Thymus (tissue), 11 donors: Measurements from ENCODE around the gene PRRC2B. TPM values are rescaled to one million over a fixed set of nuclear protein-coding genes. Genes with fewer than 3 reads are reported as not detected.

Experiments used
- DNase-seq, 9 donors: peaks; one replicate each; pipeline ENCODE4 v3.0.0-alpha.2; 2013; ENCODE audit warnings: low spot score in 9 of 9, low read depth in 6 of 9, missing footprints in 1 of 9
- H3K27ac ChIP-seq, 2 donors: one replicate each; pipeline ENCODE4 v1.5.1; 2013; ENCODE audit warnings: control low read depth in 1 of 2, low read depth in 1 of 2, low read length in 1 of 2, mild to moderate bottlenecking in 1 of 2, moderate library complexity in 1 of 2
- H3K27me3 ChIP-seq, 2 donors: one replicate each; pipeline ENCODE4 v1.5.1; 2013; ENCODE audit warnings: low read length in 1 of 2; ENCODE audit not compliant: control insufficient read depth in 2 of 2, insufficient read depth in 1 of 2
- H3K36me3 ChIP-seq, 2 donors: one replicate each; pipeline ENCODE4 v1.5.1; 2013; ENCODE audit warnings: low read length in 1 of 2, mild to moderate bottlenecking in 1 of 2, moderate library complexity in 1 of 2; ENCODE audit not compliant: control insufficient read depth in 2 of 2, insufficient read depth in 2 of 2
- H3K4me1 ChIP-seq, 2 donors: one replicate each; pipeline ENCODE4 v1.5.1; 2013; ENCODE audit warnings: low read length in 2 of 2; ENCODE audit not compliant: control insufficient read depth in 2 of 2, insufficient read depth in 2 of 2
- H3K4me3 ChIP-seq, 2 donors: one replicate each; pipeline ENCODE4 v1.5.1; 2013; ENCODE audit warnings: low read length in 2 of 2, control low read depth in 1 of 2, mild to moderate bottlenecking in 1 of 2
- H3K9me3 ChIP-seq, 2 donors: one replicate each; pipeline ENCODE4 v1.5.1; 2013; ENCODE audit warnings: low read length in 1 of 2, mild to moderate bottlenecking in 1 of 2; ENCODE audit not compliant: control insufficient read depth in 2 of 2, insufficient read depth in 1 of 2
- WGBS: extraction: QIAGEN DNeasy Blood & Tissue Kit; methylation state at CpG from one replicate; pipeline ENCODE4 v1.1.7; 2013; 5-methylcytosine and 5-hydroxymethylcytosine counted together
- polyA plus RNA-seq: library from polyadenylated mRNA; stranded (reverse); fragments of 200-250 nt; gene quantifications from one replicate; pipeline ENCODE4 v1.2.3, GENCODE V29; 2013
- total RNA-seq: library from RNA; stranded (reverse); fragments of 120-200 nt; gene quantifications from one replicate; pipeline ENCODE4 v1.2.4, GENCODE V29; 2013
- donor health status: healthy.

PRRC2B gene
- total and polyA plus RNA-seq, 2 donors = 23.0 to 73.5 TPM

- Histone ChIP-seq H3K27me3 (no peaks in the 10 kb centered on the region), H3K4me3 (peak overlapping the region; percentile 66 to 100), H3K9me3 (no peaks in the 10 kb centered on the region), H3K27ac (no peak overlapping the region), H3K4me1 (peaks cover 19 to 27% of the 10 kb centered on the region in 2 donors), H3K36me3 (peaks cover 40 to 50% of the 10 kb centered on the region in 2 donors)
- WGBS = 85% methylated on average over 24 of the region's 24 CpGs
- DNase-seq = no peak
Observed at GRCh38 chr9:131529597-131530545, 136.0 kb downstream of the PRRC2B start.

GRCh38 chr9:131530546-131530919, 136.6 kb downstream of the PRRC2B start:
- H3K27me3 ChIP-seq = no peaks in the 10 kb centered on the region
- DNase-seq = no peak
- H3K4me1 ChIP-seq = peaks cover 25 to 33% of the 10 kb centered on the region in 2 donors
- H3K27ac ChIP-seq = no peak overlapping the region
- H3K36me3 ChIP-seq = peaks cover 33 to 43% of the 10 kb centered on the region in 2 donors
- 6% methylated on average over 29 of the region's 29 CpGs for WGBS
- peak overlapping the region; percentile 66 to 100 for H3K4me3 ChIP-seq
- no peaks in the 10 kb centered on the region for H3K9me3 ChIP-seq

- Histone ChIP-seq H3K27me3 (no peaks in the 10 kb centered on the region), H3K27ac (peak within 1 kb of the TSS in 1 of 2 donors; percentile 70), H3K4me3 (peak within 1 kb of the TSS; percentile 66 to 100), H3K4me1 (peaks cover 27 to 36% of the 10 kb centered on the region in 2 donors), H3K9me3 (no peaks in the 10 kb centered on the region), H3K36me3 (peaks cover 27 to 37% of the 10 kb centered on the region in 2 donors)
- WGBS = 15% methylated on average over 103 of the region's 103 CpGs
- peak in 8 of 9 donors; percentile 47 to 90 (median 78) for DNase-seq
Observed at GRCh38 chr9:131530920-131531832, 137.3 kb downstream of the PRRC2B start, which contains the start of gene UCK1. TSS of gene UCK1 (minus strand) at chr9:131531263. CDS start at chr9:131531174, 89 bp downstream.

- peak overlapping the region in 1 of 2 donors; percentile 55 for H3K27ac ChIP-seq
- H3K27me3 ChIP-seq = no peaks in the 10 kb centered on the region
- no peak overlapping the region for H3K4me3 ChIP-seq
- peaks cover 33% of the 10 kb centered on the region in 2 donors for H3K4me1 ChIP-seq
- peaks cover 0 to 1% of the 10 kb centered on the region in 2 donors for H3K36me3 ChIP-seq
- H3K9me3 ChIP-seq = peaks cover 0 to 5% of the 10 kb centered on the region in 2 donors
- WGBS = 32% methylated on average over 8 of the region's 8 CpGs
- DNase-seq = peak in 3 of 9 donors; percentile 27 to 73 (median 49)
Observed at GRCh38 chr9:131534721-131535237, 140.9 kb downstream of the PRRC2B start.

- Histone ChIP-seq H3K4me3 (no peak overlapping the region), H3K4me1 (peaks cover 22 to 27% of the 10 kb centered on the region in 2 donors), H3K27me3 (no peaks in the 10 kb centered on the region), H3K27ac (no peak overlapping the region), H3K36me3 (no peaks in the 10 kb centered on the region), H3K9me3 (peaks cover 0 to 8% of the 10 kb centered on the region in 2 donors)
- 97% methylated on average over 19 of the region's 19 CpGs for WGBS
- no peak for DNase-seq
Observed at GRCh38 chr9:131537946-131538345, 144.1 kb downstream of the PRRC2B start.

GRCh38 chr9:131539223-131539923, 145.5 kb downstream of the PRRC2B start:
- Histone ChIP-seq H3K9me3 (peaks cover 7 to 22% of the 10 kb centered on the region in 2 donors), H3K4me1 (peaks cover 21 to 23% of the 10 kb centered on the region in 2 donors), H3K4me3 (no peak overlapping the region), H3K27me3 (peaks cover 0 to 12% of the 10 kb centered on the region in 2 donors), H3K27ac (no peak overlapping the region), H3K36me3 (no peaks in the 10 kb centered on the region)
- DNase-seq = peak in 1 of 9 donors; percentile 38
- 62% methylated on average over 7 of the region's 7 CpGs for WGBS

- H3K9me3 ChIP-seq = peaks cover 13 to 32% of the 10 kb centered on the region in 2 donors
- WGBS = 93% methylated on average over 6 of the region's 6 CpGs
- H3K27me3 ChIP-seq = peaks cover 18 to 48% of the 10 kb centered on the region in 2 donors
- H3K4me1 ChIP-seq = peaks cover 7 to 17% of the 10 kb centered on the region in 2 donors
- H3K27ac ChIP-seq = no peak overlapping the region
- H3K36me3 ChIP-seq = no peaks in the 10 kb centered on the region
- DNase-seq = no peak
- H3K4me3 ChIP-seq = no peak overlapping the region
Observed at GRCh38 chr9:131543141-131543540, 149.3 kb downstream of the PRRC2B start.
